Adrenal gland (tissue), 12 donors: ENCODE measurements around the gene PHF21A. TPM values are rescaled to one million over a fixed set of nuclear protein-coding genes. Genes with fewer than 3 reads are reported as not detected.
A peak's percentile ranks its signal among the peaks of the same experiment; 100 is the strongest.

Experiments used
- DNase-seq, 7 donors: peaks; one replicate each; pipeline ENCODE4 v3.0.0-alpha.2; 2019 to 2020
- H3K27ac ChIP-seq, 5 donors: fragments of 200-600 bp; sonication (generic) in 4 of 5; 1 replicate in 3 of 5; 2 replicates in 2 of 5; pipeline versions ENCODE4 v1.5.1 to v1.8.0; 2016 to 2020; ENCODE audit warnings: mild to moderate bottlenecking in 1 of 5
- H3K27me3 ChIP-seq: fragments of 200-600 bp; 2 replicates; pipeline ENCODE4 v1.8.0; 2021
- H3K36me3 ChIP-seq, 2 donors: fragments of 200-600 bp; replicated peaks in 1 of 2; 1 replicate in 1 of 2; 2 replicates in 1 of 2; pipeline versions ENCODE4 v1.5.1 to v1.8.0; 2018 to 2022
- H3K4me1 ChIP-seq, 2 donors: fragments of 200-600 bp; replicated peaks in 1 of 2; 1 replicate in 1 of 2; 2 replicates in 1 of 2; pipeline versions ENCODE4 v1.5.1 to v1.8.0; 2018 to 2021
- H3K4me3 ChIP-seq, 4 donors: fragments of 200-600 bp; sonication (generic) in 3 of 4; one replicate each; pipeline ENCODE4 v1.5.1; 2016 to 2018
- H3K9me3 ChIP-seq, 3 donors: fragments of 200-600 bp; sonication (generic) in 1 of 3; replicated peaks in 1 of 3; 1 replicate in 2 of 3; 2 replicates in 1 of 3; pipeline versions ENCODE4 v1.5.1 to v1.8.0; 2016 to 2021
- POLR2A ChIP-seq, 2 donors: fragments of 450-650 bp; IDR thresholded peaks; one replicate each; pipeline ENCODE4 v1.6.1; 2017; ENCODE audit warnings: antibody characterized with exemption in 2 of 2, mild to moderate bottlenecking in 2 of 2, moderate library complexity in 1 of 2
- WGBS, 4 donors: extraction: QIAGEN DNeasy Blood & Tissue Kit in 2 of 4; methylation state at CpG; one replicate each; pipeline versions ENCODE4 v1.1.5 to v1.1.7; 2013 to 2017; 5-methylcytosine and 5-hydroxymethylcytosine counted together
- intact Hi-C, 2 donors: fragments of 100-400 bp; cut with DNase I; formaldehyde crosslinking; loops; one replicate each; pipeline versions ENCODE4 v1.14.1 to v1.15.0; 2022 to 2023
- polyA plus RNA-seq, 3 donors: library from polyadenylated mRNA; stranded (reverse); fragments of 200-250 nt in 2 of 3; fragments of 350-450 nt in 1 of 3; fragmentation: Illumina TruSeq in 1 of 3; extraction: RNeasy Lipid Tissue Mini Kit (QIAGEN cat#74804) in 1 of 3; gene quantifications; one replicate each; pipeline ENCODE4 v1.2.3, GENCODE V29; 2013 to 2014
- total RNA-seq, 9 donors: library from RNA; depleted of rRNA in 4 of 9; stranded (reverse); fragments of >200 nt in 4 of 9; fragments of 120-200 nt in 1 of 9; fragmentation: NEBNext Ultra II Directional in 1 of 9; extraction: Animal tissue kit (Norgen Biotek cat#: 25700) in 1 of 9; gene quantifications; one replicate each; pipeline versions ENCODE4 v1.1.0 to v1.2.4, GENCODE V29; 2013 to 2023
- TF ChIP-seq, protein P1 (sequence below), 6 experiments: fragments of 450-650 bp in 4 of 6; fragments of 200-600 bp in 2 of 6; sonication (generic) in 1 of 6; IDR thresholded peaks; 1 replicate in 5 of 6; 2 replicates in 1 of 6; pipeline versions ENCODE4 v1.5.1 to v1.8.0; 2016 to 2021; ENCODE audit warnings: antibody characterized with exemption in 6 of 6, mild to moderate bottlenecking in 2 of 6, moderate library complexity in 1 of 6
- donor health status: healthy with polysubstance abuse.
- donor health status: Bipolar disorder and iron deficiency.
- donor health status: DM: yes; HTN: yes; CAD: no.
- donor health status: DM: no; HTN: no; CAD: no.
- donor health status: DM: no; HTN: no; CAD: no.
- donor health status: DM: yes; HTN: yes; CAD: no.

Gene PHF21A
- total and polyA plus RNA-seq, 12 donors, result 28.4 to 85.1 (median 40.0) TPM

DNA sequence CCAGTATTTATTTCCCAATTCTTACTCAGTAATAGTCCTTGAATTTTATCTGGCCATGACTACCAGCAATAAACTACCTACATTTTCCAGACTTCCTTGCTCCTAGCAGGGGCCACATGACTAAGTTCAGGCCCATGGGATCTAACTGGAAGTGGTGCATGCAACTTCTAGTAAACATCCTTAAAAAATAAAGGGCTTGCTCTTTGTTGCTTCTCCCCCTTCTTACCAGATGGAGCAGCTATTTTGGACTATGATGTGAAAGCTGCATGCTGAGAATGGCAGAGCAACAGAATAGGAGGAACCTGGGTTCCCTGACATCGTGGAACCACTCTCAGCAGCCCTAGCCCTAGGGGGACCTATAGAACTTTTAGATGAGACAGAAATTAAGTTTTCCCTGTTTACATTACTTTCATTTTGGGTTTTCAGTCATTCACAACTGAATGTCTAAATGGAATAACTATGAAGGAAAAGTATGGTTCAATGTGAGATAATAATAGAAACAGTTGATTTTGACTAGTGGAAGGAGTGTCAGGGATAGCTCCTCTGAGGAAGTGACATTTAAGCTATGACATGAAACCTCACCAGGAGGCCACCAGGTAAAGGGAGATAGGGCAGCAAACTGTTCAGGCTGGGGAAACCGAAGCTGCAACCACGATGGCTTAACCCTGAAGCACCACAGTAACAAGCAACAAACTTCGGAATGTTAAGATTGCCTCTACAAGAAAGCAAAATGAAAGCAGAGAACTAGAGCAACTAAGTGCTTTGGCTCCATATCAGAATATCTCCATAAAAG, 48.9 kb downstream of the PHF21A start:
- Histone ChIP-seq H3K27me3 (no peaks in the 10 kb centered on the region), H3K36me3 (peaks cover 0 to 16% of the 10 kb centered on the region in 2 donors), H3K4me3 (no peak overlapping the region), H3K4me1 (peaks cover 7 to 16% of the 10 kb centered on the region in 2 donors), H3K9me3 (no peaks in the 10 kb centered on the region), H3K27ac (peak overlapping the region in 2 of 5 donors; percentile 70 to 74)
- DNase-seq, result peak in 3 of 7 donors; percentile 46 to 60 (median 47)
- 65 to 74% (median 69%) methylated on average over 4 of the region's 4 CpGs for WGBS, 4 donors
- TF ChIP-seq, protein P1, sequence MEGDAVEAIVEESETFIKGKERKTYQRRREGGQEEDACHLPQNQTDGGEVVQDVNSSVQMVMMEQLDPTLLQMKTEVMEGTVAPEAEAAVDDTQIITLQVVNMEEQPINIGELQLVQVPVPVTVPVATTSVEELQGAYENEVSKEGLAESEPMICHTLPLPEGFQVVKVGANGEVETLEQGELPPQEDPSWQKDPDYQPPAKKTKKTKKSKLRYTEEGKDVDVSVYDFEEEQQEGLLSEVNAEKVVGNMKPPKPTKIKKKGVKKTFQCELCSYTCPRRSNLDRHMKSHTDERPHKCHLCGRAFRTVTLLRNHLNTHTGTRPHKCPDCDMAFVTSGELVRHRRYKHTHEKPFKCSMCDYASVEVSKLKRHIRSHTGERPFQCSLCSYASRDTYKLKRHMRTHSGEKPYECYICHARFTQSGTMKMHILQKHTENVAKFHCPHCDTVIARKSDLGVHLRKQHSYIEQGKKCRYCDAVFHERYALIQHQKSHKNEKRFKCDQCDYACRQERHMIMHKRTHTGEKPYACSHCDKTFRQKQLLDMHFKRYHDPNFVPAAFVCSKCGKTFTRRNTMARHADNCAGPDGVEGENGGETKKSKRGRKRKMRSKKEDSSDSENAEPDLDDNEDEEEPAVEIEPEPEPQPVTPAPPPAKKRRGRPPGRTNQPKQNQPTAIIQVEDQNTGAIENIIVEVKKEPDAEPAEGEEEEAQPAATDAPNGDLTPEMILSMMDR (IDR thresholded peaks at IDR 0.05), result no peak
- TF ChIP-seq POLR2A (IDR thresholded peaks at IDR 0.05), result no peak
- intact Hi-C loops, result no loop called here

DNA sequence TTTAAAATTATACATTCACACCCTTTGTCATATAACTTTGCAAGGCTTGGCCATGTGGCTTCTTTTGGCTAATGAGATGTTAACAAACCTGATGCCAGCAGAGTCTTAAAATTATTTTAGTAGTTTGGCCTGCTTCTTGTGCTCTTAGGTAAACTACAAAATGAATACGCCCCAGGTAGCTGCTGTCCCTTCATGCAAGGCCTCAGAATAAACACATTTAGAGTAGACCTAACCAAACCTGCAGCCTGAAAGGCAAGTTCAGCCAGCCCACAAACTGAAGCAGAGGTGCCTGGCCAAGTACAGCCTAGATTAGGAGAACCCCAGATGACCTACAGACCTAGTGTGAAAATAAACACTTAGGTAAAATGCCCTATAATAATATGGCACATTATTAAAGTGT, 50.2 kb downstream of the PHF21A start:
- no peak overlapping the region for H3K27ac ChIP-seq
- WGBS, 4 donors, result 86 to 100% (median 98%) methylated on average over 1 of the region's 1 CpG
- peaks cover 7 to 16% of the 10 kb centered on the region in 2 donors for H3K4me1 ChIP-seq
- intact Hi-C loops, result no loop called here
- DNase-seq, result no peak
- peaks cover 0 to 4% of the 10 kb centered on the region in 2 donors for H3K36me3 ChIP-seq
- H3K4me3 ChIP-seq, result no peak overlapping the region
- no peaks in the 10 kb centered on the region for H3K27me3 ChIP-seq
- TF ChIP-seq, protein P1 (IDR thresholded peaks at IDR 0.05), result no peak
- TF ChIP-seq POLR2A (IDR thresholded peaks at IDR 0.05), result no peak
- H3K9me3 ChIP-seq, result no peaks in the 10 kb centered on the region

DNA sequence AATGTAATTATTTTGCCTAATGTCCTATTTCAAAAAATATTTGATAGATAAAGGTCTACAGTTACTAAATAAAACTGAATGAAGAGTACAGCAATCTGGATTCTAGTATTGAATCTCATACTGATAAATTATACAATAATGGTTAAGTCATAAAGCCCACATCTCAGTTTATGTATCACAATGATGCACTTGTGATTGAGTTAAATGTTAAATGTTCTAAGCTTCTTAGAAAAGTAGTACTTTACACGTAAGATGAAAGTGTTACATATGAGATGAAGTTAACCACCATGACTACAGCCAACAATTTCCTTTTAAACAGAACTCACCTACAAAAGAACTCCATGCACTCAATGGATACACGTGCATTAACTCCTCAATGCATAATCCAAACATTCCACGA, 51.7 kb downstream of the PHF21A start:
- H3K9me3 ChIP-seq, result no peaks in the 10 kb centered on the region
- WGBS, 4 donors, result 88 to 97% (median 95%) methylated on average over 3 of the region's 3 CpGs
- H3K4me1 ChIP-seq, result peaks cover 7 to 16% of the 10 kb centered on the region in 2 donors
- TF ChIP-seq, protein P1 (IDR thresholded peaks at IDR 0.05), result no peak
- TF ChIP-seq POLR2A (IDR thresholded peaks at IDR 0.05), result no peak
- intact Hi-C loops, result no loop called here
- no peak overlapping the region for H3K27ac ChIP-seq
- H3K4me3 ChIP-seq, result no peak overlapping the region
- DNase-seq, result no peak
- H3K36me3 ChIP-seq, result peaks cover 0 to 6% of the 10 kb centered on the region in 2 donors
- no peaks in the 10 kb centered on the region for H3K27me3 ChIP-seq

DNA sequence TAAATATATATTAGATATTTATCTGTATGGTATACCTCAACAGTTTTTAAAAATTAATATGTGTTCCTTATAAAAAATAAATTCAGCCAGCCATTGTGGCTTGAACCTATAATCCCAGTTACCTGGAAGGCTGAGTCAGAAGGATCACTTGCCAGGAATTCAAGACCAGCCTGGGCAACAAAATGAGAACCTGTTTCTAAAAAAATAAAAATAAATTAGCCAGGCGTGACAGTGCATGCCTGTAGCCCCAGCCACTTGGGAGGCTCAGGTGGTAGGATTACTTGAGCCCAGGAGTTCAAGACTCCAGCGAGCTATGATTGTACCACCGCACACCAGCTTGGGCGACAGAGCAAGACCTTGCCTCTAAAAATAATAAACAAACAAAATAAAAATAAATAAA, 54.9 kb downstream of the PHF21A start:
- H3K9me3 ChIP-seq, result no peaks in the 10 kb centered on the region
- H3K4me1 ChIP-seq, result peaks cover 7 to 8% of the 10 kb centered on the region in 2 donors
- no peak overlapping the region for H3K27ac ChIP-seq
- DNase-seq, result no peak
- H3K4me3 ChIP-seq, result no peak overlapping the region
- peaks cover 0 to 6% of the 10 kb centered on the region in 2 donors for H3K36me3 ChIP-seq
- no peaks in the 10 kb centered on the region for H3K27me3 ChIP-seq
- no peak for TF ChIP-seq POLR2A (IDR thresholded peaks at IDR 0.05)
- 95 to 98% (median 95%) methylated on average over 4 of the region's 4 CpGs for WGBS, 4 donors
- intact Hi-C loops, result no loop called here
